Neural progenitor cell (in vitro differentiated cells): ENCODE results near the gene SLC25A26. TPM values are rescaled to one million over a fixed set of nuclear protein-coding genes. Genes with fewer than 3 reads are reported as not detected.

Source experiments
- DNase-seq: peaks from one replicate; pipeline ENCODE4 v3.0.0-alpha.2; 2016; ENCODE audit warnings: low spot score
- H2AFZ ChIP-seq: fragments of 200-600 bp; sonication (generic); replicated peaks from 2 replicates; pipeline ENCODE4 v1.6.1; 2016; ENCODE audit warnings: antibody characterized with exemption
- H3F3A ChIP-seq: fragments of 200-600 bp; sonication (generic); 2 replicates; pipeline ENCODE4 v1.6.1; 2016; ENCODE audit warnings: antibody characterized with exemption, low read depth
- H3K27ac ChIP-seq: fragments of 200-600 bp; sonication (generic); 2 replicates; pipeline ENCODE4 v1.5.1; 2016; ENCODE audit warnings: mild to moderate bottlenecking
- H3K27me3 ChIP-seq: fragments of 200-600 bp; sonication (generic); 2 replicates; pipeline ENCODE4 v1.6.1; 2016; ENCODE audit warnings: mild to moderate bottlenecking, moderate library complexity
- H3K36me3 ChIP-seq: fragments of 200-600 bp; sonication (generic); 2 replicates; pipeline ENCODE4 v1.5.1; 2016
- H3K4me1 ChIP-seq: fragments of 200-600 bp; sonication (generic); 2 replicates; pipeline ENCODE4 v1.6.1; 2016; ENCODE audit warnings: mixed run types
- H3K4me2 ChIP-seq: fragments of 200-600 bp; sonication (generic); 2 replicates; pipeline ENCODE4 v1.6.1; 2016
- H3K4me3 ChIP-seq: fragments of 200-600 bp; sonication (generic); 2 replicates; pipeline ENCODE4 v1.5.1; 2016
- H3K79me2 ChIP-seq: fragments of 200-600 bp; sonication (generic); 2 replicates; pipeline ENCODE4 v1.6.1; 2016; ENCODE audit warnings: low read depth
- H3K9ac ChIP-seq: fragments of 200-600 bp; sonication (generic); 2 replicates; pipeline ENCODE4 v1.6.1; 2016
- H3K9me3 ChIP-seq: fragments of 200-600 bp; sonication (generic); 2 replicates; pipeline ENCODE4 v1.5.1; 2016; ENCODE audit warnings: low read depth
- H4K20me1 ChIP-seq: fragments of 200-600 bp; sonication (generic); 2 replicates; pipeline ENCODE4 v1.6.1; 2016; ENCODE audit warnings: low read depth
- H3K27ac Mint-ChIP-seq: 3 replicates; pipeline ENCODE4 v1.8.0; 2021; ENCODE audit warnings: mixed read lengths
- H3K27me3 Mint-ChIP-seq: 2 replicates; pipeline ENCODE4 v1.8.0; 2022; ENCODE audit warnings: low read depth, mild to moderate bottlenecking, inconsistent platforms, moderate library complexity, mixed read lengths; ENCODE audit not compliant: insufficient read depth
- H3K36me3 Mint-ChIP-seq: 3 replicates; pipeline ENCODE4 v1.8.0; 2021; ENCODE audit warnings: mixed read lengths
- H3K4me1 Mint-ChIP-seq: 3 replicates; pipeline ENCODE4 v1.8.0; 2021; ENCODE audit warnings: mixed read lengths
- H3K4me3 Mint-ChIP-seq: 3 replicates; pipeline ENCODE4 v1.8.0; 2021; ENCODE audit warnings: mild to moderate bottlenecking, moderate library complexity, mixed read lengths
- H3K9me3 Mint-ChIP-seq: 3 replicates; pipeline ENCODE4 v1.8.0; 2020; ENCODE audit warnings: mixed read lengths
- EZH2 ChIP-seq: fragments of 200-600 bp; sonication (generic); IDR thresholded peaks from 2 replicates; pipeline ENCODE4 v1.6.1; 2017; ENCODE audit warnings: antibody characterized with exemption, mild to moderate bottlenecking, moderate library complexity
- EZH2phosphoT487 ChIP-seq: fragments of 200-600 bp; sonication (generic); IDR thresholded peaks from 2 replicates; pipeline ENCODE4 v1.6.1; 2017; ENCODE audit warnings: antibody characterized with exemption
- total RNA-seq: library from RNA; depleted of rRNA; stranded (reverse); fragments of >200 nt; gene quantifications from 2 replicates; pipeline ENCODE4 v1.2.3, GENCODE V29; 2015; ENCODE audit warnings: low replicate concordance
- TF ChIP-seq, protein P1 (sequence below): fragments of 200-600 bp; sonication (generic); IDR thresholded peaks from 2 replicates; pipeline ENCODE4 v1.5.1; 2017; ENCODE audit warnings: antibody characterized with exemption, mild to moderate bottlenecking

The SLC25A26 gene
- total RNA-seq, 1 donor from 2014 or later: 17.0 TPM

DNA sequence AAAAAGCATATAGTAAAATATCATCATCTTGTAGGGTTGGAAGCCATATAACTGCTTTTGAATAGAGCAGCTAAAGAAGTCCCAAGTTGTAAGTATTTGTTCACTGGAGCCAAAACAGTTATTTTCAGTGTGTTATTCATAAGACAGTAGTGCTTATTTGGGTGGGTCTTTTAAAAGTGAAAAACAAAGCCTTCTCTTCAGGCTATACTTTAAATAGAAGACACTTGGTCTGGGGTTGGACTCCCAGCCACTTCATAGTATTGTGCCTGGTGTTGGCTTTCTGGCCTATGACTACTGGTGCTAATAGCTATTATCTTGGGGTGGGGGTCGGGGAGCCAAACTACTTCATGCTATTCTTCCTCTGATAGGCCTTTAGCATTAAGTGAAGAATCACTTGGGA is 135.2 kb downstream of the SLC25A26 start:
- Histone ChIP-seq H3F3A (no peaks in the 10 kb centered on the region), H3K9me3 (no peaks in the 10 kb centered on the region), H4K20me1 (no peaks in the 10 kb centered on the region), H3K36me3 (no peaks in the 10 kb centered on the region), H3K27ac (no peak overlapping the region), H3K4me2 (no peak overlapping the region), H3K4me1 (no peaks in the 10 kb centered on the region), H2AFZ (no peak overlapping the region), H3K79me2 (no peaks in the 10 kb centered on the region), H3K4me3 (no peak overlapping the region), H3K27me3 (no peaks in the 10 kb centered on the region), H3K9ac (no peak overlapping the region)
- no peaks in the 10 kb centered on the region for H3K36me3 Mint-ChIP-seq
- no peak overlapping the region for H3K27ac Mint-ChIP-seq
- H3K27me3 Mint-ChIP-seq: no peaks in the 10 kb centered on the region
- no peak overlapping the region for H3K4me3 Mint-ChIP-seq
- peaks cover 6% of the 10 kb centered on the region for H3K4me1 Mint-ChIP-seq
- TF ChIP-seq EZH2 (no peak), EZH2phosphoT487 (no peak)
- TF ChIP-seq, protein P1, sequence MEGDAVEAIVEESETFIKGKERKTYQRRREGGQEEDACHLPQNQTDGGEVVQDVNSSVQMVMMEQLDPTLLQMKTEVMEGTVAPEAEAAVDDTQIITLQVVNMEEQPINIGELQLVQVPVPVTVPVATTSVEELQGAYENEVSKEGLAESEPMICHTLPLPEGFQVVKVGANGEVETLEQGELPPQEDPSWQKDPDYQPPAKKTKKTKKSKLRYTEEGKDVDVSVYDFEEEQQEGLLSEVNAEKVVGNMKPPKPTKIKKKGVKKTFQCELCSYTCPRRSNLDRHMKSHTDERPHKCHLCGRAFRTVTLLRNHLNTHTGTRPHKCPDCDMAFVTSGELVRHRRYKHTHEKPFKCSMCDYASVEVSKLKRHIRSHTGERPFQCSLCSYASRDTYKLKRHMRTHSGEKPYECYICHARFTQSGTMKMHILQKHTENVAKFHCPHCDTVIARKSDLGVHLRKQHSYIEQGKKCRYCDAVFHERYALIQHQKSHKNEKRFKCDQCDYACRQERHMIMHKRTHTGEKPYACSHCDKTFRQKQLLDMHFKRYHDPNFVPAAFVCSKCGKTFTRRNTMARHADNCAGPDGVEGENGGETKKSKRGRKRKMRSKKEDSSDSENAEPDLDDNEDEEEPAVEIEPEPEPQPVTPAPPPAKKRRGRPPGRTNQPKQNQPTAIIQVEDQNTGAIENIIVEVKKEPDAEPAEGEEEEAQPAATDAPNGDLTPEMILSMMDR: no peak
- DNase-seq: no peak
- H3K9me3 Mint-ChIP-seq: no peaks in the 10 kb centered on the region

GRCh38 chr3:66361356-66361755 is 140.6 kb downstream of the SLC25A26 start:
- H3K9me3 Mint-ChIP-seq: no peaks in the 10 kb centered on the region
- no peak overlapping the region for H3K27ac Mint-ChIP-seq
- no peak overlapping the region for H3K4me3 ChIP-seq
- no peak for DNase-seq
- H3K27me3 Mint-ChIP-seq: no peaks in the 10 kb centered on the region
- H3K27me3 ChIP-seq: no peaks in the 10 kb centered on the region
- no peaks in the 10 kb centered on the region for H4K20me1 ChIP-seq
- TF ChIP-seq EZH2 (no peak), EZH2phosphoT487 (no peak)
- TF ChIP-seq, protein P1: no peak
- no peak overlapping the region for H2AFZ ChIP-seq
- H3K4me1 ChIP-seq: peaks cover 14% of the 10 kb centered on the region
- peaks cover 4% of the 10 kb centered on the region for H3K4me1 Mint-ChIP-seq
- no peak overlapping the region for H3K27ac ChIP-seq
- no peaks in the 10 kb centered on the region for H3K9me3 ChIP-seq
- no peaks in the 10 kb centered on the region for H3K36me3 Mint-ChIP-seq
- no peaks in the 10 kb centered on the region for H3F3A ChIP-seq
- H3K36me3 ChIP-seq: no peaks in the 10 kb centered on the region
- H3K79me2 ChIP-seq: no peaks in the 10 kb centered on the region
- no peak overlapping the region for H3K4me2 ChIP-seq
- H3K9ac ChIP-seq: no peak overlapping the region
- no peak overlapping the region for H3K4me3 Mint-ChIP-seq

GRCh38 chr3:66362541-66362941 is 141.7 kb downstream of the SLC25A26 start:
- peaks cover 4% of the 10 kb centered on the region for H3K4me1 Mint-ChIP-seq
- H3K4me1 ChIP-seq: peaks cover 20% of the 10 kb centered on the region
- no peak overlapping the region for H2AFZ ChIP-seq
- H3K4me3 Mint-ChIP-seq: no peak overlapping the region
- peaks cover 3% of the 10 kb centered on the region for H4K20me1 ChIP-seq
- H3K9ac ChIP-seq: no peak overlapping the region
- H3K9me3 ChIP-seq: no peaks in the 10 kb centered on the region
- no peak overlapping the region for H3K4me3 ChIP-seq
- no peaks in the 10 kb centered on the region for H3K9me3 Mint-ChIP-seq
- no peaks in the 10 kb centered on the region for H3K27me3 Mint-ChIP-seq
- no peak for DNase-seq
- no peaks in the 10 kb centered on the region for H3F3A ChIP-seq
- H3K27ac Mint-ChIP-seq: no peak overlapping the region
- H3K79me2 ChIP-seq: no peaks in the 10 kb centered on the region
- no peaks in the 10 kb centered on the region for H3K27me3 ChIP-seq
- TF ChIP-seq, protein P1: no peak
- no peak for TF ChIP-seq EZH2
- TF ChIP-seq EZH2phosphoT487: no peak
- no peak overlapping the region for H3K4me2 ChIP-seq
- H3K36me3 ChIP-seq: no peaks in the 10 kb centered on the region
- no peak overlapping the region for H3K27ac ChIP-seq
- H3K36me3 Mint-ChIP-seq: no peaks in the 10 kb centered on the region

DNA sequence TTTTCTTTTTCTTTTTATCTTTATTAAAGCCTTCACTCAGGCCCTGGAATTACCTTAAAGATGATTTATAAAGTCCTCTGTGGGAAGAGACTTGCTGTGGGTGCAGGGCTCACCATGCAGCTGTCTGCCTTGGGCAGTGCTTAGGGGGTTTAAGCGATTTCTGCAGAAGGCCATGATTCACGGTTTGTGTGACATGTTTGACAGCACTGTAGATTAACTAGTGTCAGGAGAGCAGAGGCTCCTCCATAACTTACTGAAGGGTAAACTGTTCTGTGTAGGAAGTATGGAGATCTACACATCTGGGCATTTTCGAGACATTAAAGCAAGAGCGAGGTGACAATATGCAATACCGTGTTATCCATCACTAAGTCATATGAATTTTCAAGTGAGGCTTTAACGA is 142.3 kb downstream of the SLC25A26 start:
- Histone ChIP-seq H3K9ac (no peak overlapping the region), H2AFZ (no peak overlapping the region), H3K27me3 (no peaks in the 10 kb centered on the region), H3K79me2 (no peaks in the 10 kb centered on the region), H3K4me2 (no peak overlapping the region), H4K20me1 (peaks cover 3% of the 10 kb centered on the region), H3K4me1 (peaks cover 20% of the 10 kb centered on the region), H3K27ac (no peak overlapping the region), H3K36me3 (no peaks in the 10 kb centered on the region), H3F3A (no peaks in the 10 kb centered on the region), H3K9me3 (no peaks in the 10 kb centered on the region), H3K4me3 (no peak overlapping the region)
- H3K27me3 Mint-ChIP-seq: no peaks in the 10 kb centered on the region
- H3K36me3 Mint-ChIP-seq: no peaks in the 10 kb centered on the region
- peaks cover 4% of the 10 kb centered on the region for H3K4me1 Mint-ChIP-seq
- H3K4me3 Mint-ChIP-seq: no peak overlapping the region
- H3K9me3 Mint-ChIP-seq: no peaks in the 10 kb centered on the region
- TF ChIP-seq, protein P1: no peak
- TF ChIP-seq EZH2 (no peak), EZH2phosphoT487 (no peak)
- DNase-seq: no peak
- H3K27ac Mint-ChIP-seq: no peak overlapping the region
